ENCODE results near the gene TBXA2R.

The TBXA2R gene

GRCh38 chr19:3609779-3610719 is 3.4 kb upstream of the TBXA2R start:
- no peak overlapping the region for H4K91ac ChIP-seq (ENCODE audit: low read depth, low read length)
- peaks cover 38% of the 10 kb centered on the region in 2 experiments for H3K36me3 ChIP-seq (ENCODE audit: control insufficient read depth in 1 of 2, insufficient read depth in 2 of 2, low read length in 2 of 2)
- H3K23ac ChIP-seq (ENCODE audit: low read length) = no peak overlapping the region
- DNase-seq = no peak
- H3K4me1 ChIP-seq (ENCODE audit: control insufficient read depth in 1 of 2, insufficient read depth in 2 of 2, low read length in 2 of 2) = peaks cover 4 to 6% of the 10 kb centered on the region in 2 experiments
- H2BK120ac ChIP-seq (ENCODE audit: insufficient read depth, low read length, poor library complexity) = no peak overlapping the region
- H3K27me3 ChIP-seq (ENCODE audit: insufficient read depth, low read length) = no peaks in the 10 kb centered on the region
- H3K4me2 ChIP-seq (ENCODE audit: low read length) = no peak overlapping the region
- WGBS (ENCODE audit: extremely low coverage, insufficient coverage, insufficient read length) = no CpG with 5 or more reads among the region's 24 CpGs
- no peaks in the 10 kb centered on the region for H3K79me1 ChIP-seq (ENCODE audit: low read length)
- H4K8ac ChIP-seq (ENCODE audit: low read depth, low read length) = no peak overlapping the region
- no peak overlapping the region for H3K4me3 ChIP-seq (ENCODE audit: low read depth, low read length)
- H2AK5ac ChIP-seq (ENCODE audit: low read length) = no peak overlapping the region
- H2BK12ac ChIP-seq (ENCODE audit: low read length) = no peak overlapping the region
- no peak overlapping the region for H2BK5ac ChIP-seq (ENCODE audit: low read depth, low read length, poor library complexity)
- no peak overlapping the region for H3K18ac ChIP-seq (ENCODE audit: low read length)
- no peak overlapping the region for H2AFZ ChIP-seq (ENCODE audit: insufficient read depth, low read length, poor library complexity)
- no peak overlapping the region for H3K9ac ChIP-seq (ENCODE audit: low read length)
- no peak overlapping the region for H3K14ac ChIP-seq (ENCODE audit: low read length)
- no peak overlapping the region for H3K27ac ChIP-seq (ENCODE audit: low read depth, low read length)
- H3K79me2 ChIP-seq (ENCODE audit: control insufficient read depth, insufficient read depth, low read length, poor library complexity) = no peaks in the 10 kb centered on the region
- no peak overlapping the region for H3K4ac ChIP-seq (ENCODE audit: low read depth, low read length)
- H3K9me3 ChIP-seq (ENCODE audit: insufficient read depth, low read depth, low read length) = peaks cover 8% of the 10 kb centered on the region
- H4K12ac ChIP-seq (ENCODE audit: low read depth, low read length) = no peak overlapping the region

DNA sequence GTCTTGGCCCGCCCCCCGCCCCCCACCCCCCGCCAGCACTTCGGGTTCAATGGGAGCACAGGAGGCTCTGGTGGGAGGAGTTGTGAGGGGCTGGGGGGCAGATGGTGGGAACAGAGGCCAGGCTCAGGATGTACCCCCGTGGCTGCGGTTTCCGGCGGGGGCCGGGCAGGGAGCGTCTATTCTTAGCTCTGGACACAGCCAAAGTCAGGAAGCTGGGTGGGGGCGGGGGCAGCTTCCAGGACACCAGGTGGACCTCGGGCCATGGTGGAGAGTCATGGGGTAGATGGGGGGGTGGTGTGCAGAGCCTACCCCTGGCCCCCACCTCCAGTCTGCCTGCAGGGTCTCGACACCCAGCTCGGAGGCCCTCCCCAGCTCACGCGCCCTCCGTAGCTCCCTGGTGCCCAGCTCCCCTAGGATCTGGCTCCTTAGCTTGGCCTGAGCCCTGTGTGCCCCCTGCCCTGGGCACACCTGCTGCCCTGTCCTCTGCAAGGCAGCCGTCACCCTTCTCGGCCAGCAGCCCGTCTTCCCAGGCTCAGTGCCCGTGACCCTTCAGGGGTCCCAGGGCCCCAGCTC is 2.2 kb upstream of the TBXA2R start:
- H3K4me3 ChIP-seq (ENCODE audit: low read depth, low read length) = no peak overlapping the region
- H2BK5ac ChIP-seq (ENCODE audit: low read depth, low read length, poor library complexity) = no peak overlapping the region
- no peak overlapping the region for H2AFZ ChIP-seq (ENCODE audit: insufficient read depth, low read length, poor library complexity)
- no peak overlapping the region for H2BK12ac ChIP-seq (ENCODE audit: low read length)
- H3K4ac ChIP-seq (ENCODE audit: low read depth, low read length) = no peak overlapping the region
- no peak for DNase-seq
- peaks cover 35% of the 10 kb centered on the region in 2 experiments for H3K36me3 ChIP-seq (ENCODE audit: control insufficient read depth in 1 of 2, insufficient read depth in 2 of 2, low read length in 2 of 2)
- H4K91ac ChIP-seq (ENCODE audit: low read depth, low read length) = no peak overlapping the region
- H3K4me2 ChIP-seq (ENCODE audit: low read length) = no peak overlapping the region
- peaks cover 4 to 6% of the 10 kb centered on the region in 2 experiments for H3K4me1 ChIP-seq (ENCODE audit: control insufficient read depth in 1 of 2, insufficient read depth in 2 of 2, low read length in 2 of 2)
- no peak overlapping the region for H3K23ac ChIP-seq (ENCODE audit: low read length)
- H4K8ac ChIP-seq (ENCODE audit: low read depth, low read length) = no peak overlapping the region
- H3K9me3 ChIP-seq (ENCODE audit: insufficient read depth, low read depth, low read length) = peaks cover 8% of the 10 kb centered on the region
- no peak overlapping the region for H4K12ac ChIP-seq (ENCODE audit: low read depth, low read length)
- H3K27ac ChIP-seq (ENCODE audit: low read depth, low read length) = no peak overlapping the region
- no peaks in the 10 kb centered on the region for H3K79me2 ChIP-seq (ENCODE audit: control insufficient read depth, insufficient read depth, low read length, poor library complexity)
- no peak overlapping the region for H3K9ac ChIP-seq (ENCODE audit: low read length)
- no CpG with 5 or more reads among the region's 21 CpGs for WGBS (ENCODE audit: extremely low coverage, insufficient coverage, insufficient read length)
- no peak overlapping the region for H2AK5ac ChIP-seq (ENCODE audit: low read length)
- H2BK120ac ChIP-seq (ENCODE audit: insufficient read depth, low read length, poor library complexity) = no peak overlapping the region
- no peak overlapping the region for H3K18ac ChIP-seq (ENCODE audit: low read length)
- H3K14ac ChIP-seq (ENCODE audit: low read length) = no peak overlapping the region
- no peaks in the 10 kb centered on the region for H3K27me3 ChIP-seq (ENCODE audit: insufficient read depth, low read length)
- no peaks in the 10 kb centered on the region for H3K79me1 ChIP-seq (ENCODE audit: low read length)

DNA sequence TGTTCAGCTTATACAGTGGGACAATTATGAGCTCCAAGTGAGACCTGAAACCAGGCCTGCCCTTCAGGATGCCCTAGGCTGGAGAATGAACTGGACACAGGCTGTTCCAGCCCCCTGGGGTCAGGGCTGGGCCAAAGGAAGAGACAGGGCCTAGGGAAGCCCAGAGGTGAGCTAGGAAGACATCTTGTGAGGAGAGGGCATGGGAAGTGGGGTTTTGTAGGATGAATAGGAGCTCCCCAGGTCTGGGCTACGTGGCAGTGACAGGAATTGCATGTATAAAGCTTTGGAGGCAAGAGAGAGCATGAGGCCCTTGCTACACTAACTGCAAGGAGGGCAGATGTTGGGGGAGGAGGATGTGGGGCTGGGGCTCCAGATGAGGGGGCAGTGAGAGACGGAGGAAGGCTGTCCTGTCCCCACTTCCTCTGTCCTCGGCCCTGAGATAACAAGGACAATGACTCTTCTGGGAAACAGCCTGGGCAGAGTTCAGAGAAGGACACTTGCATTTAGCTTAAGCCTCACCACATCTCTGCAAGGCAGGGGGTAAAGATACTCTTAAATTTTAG is 1.5 kb upstream of the TBXA2R start:
- no peak overlapping the region for H3K14ac ChIP-seq (ENCODE audit: low read length)
- no peak overlapping the region for H4K8ac ChIP-seq (ENCODE audit: low read depth, low read length)
- H3K4me2 ChIP-seq (ENCODE audit: low read length) = no peak overlapping the region
- peaks cover 29 to 30% of the 10 kb centered on the region in 2 experiments for H3K36me3 ChIP-seq (ENCODE audit: control insufficient read depth in 1 of 2, insufficient read depth in 2 of 2, low read length in 2 of 2)
- H4K91ac ChIP-seq (ENCODE audit: low read depth, low read length) = no peak overlapping the region
- no peak overlapping the region for H3K27ac ChIP-seq (ENCODE audit: low read depth, low read length)
- H3K9me3 ChIP-seq (ENCODE audit: insufficient read depth, low read depth, low read length) = peaks cover 8% of the 10 kb centered on the region
- no peak overlapping the region for H2AK5ac ChIP-seq (ENCODE audit: low read length)
- H3K79me1 ChIP-seq (ENCODE audit: low read length) = peaks cover under 1% of the 10 kb centered on the region
- H2BK5ac ChIP-seq (ENCODE audit: low read depth, low read length, poor library complexity) = no peak overlapping the region
- H3K27me3 ChIP-seq (ENCODE audit: insufficient read depth, low read length) = no peaks in the 10 kb centered on the region
- no peak overlapping the region for H3K18ac ChIP-seq (ENCODE audit: low read length)
- no peak overlapping the region for H2AFZ ChIP-seq (ENCODE audit: insufficient read depth, low read length, poor library complexity)
- H3K23ac ChIP-seq (ENCODE audit: low read length) = no peak overlapping the region
- WGBS (ENCODE audit: extremely low coverage, insufficient coverage, insufficient read length) = no CpG with 5 or more reads among the region's 3 CpGs
- no peak for DNase-seq
- no peak overlapping the region for H2BK120ac ChIP-seq (ENCODE audit: insufficient read depth, low read length, poor library complexity)
- no peaks in the 10 kb centered on the region for H3K79me2 ChIP-seq (ENCODE audit: control insufficient read depth, insufficient read depth, low read length, poor library complexity)
- no peak overlapping the region for H4K12ac ChIP-seq (ENCODE audit: low read depth, low read length)
- peaks cover 10 to 11% of the 10 kb centered on the region in 2 experiments for H3K4me1 ChIP-seq (ENCODE audit: control insufficient read depth in 1 of 2, insufficient read depth in 2 of 2, low read length in 2 of 2)
- no peak overlapping the region for H3K4me3 ChIP-seq (ENCODE audit: low read depth, low read length)
- no peak overlapping the region for H2BK12ac ChIP-seq (ENCODE audit: low read length)
- no peak overlapping the region for H3K9ac ChIP-seq (ENCODE audit: low read length)
- H3K4ac ChIP-seq (ENCODE audit: low read depth, low read length) = no peak overlapping the region

GRCh38 chr19:3607303-3608078 is 816 bp upstream of the TBXA2R start:
- H2AK5ac ChIP-seq (ENCODE audit: low read length) = no peak overlapping the region
- H3K4me3 ChIP-seq (ENCODE audit: low read depth, low read length) = no peak overlapping the region
- no peaks in the 10 kb centered on the region for H3K79me2 ChIP-seq (ENCODE audit: control insufficient read depth, insufficient read depth, low read length, poor library complexity)
- peaks cover 13 to 14% of the 10 kb centered on the region in 2 experiments for H3K4me1 ChIP-seq (ENCODE audit: control insufficient read depth in 1 of 2, insufficient read depth in 2 of 2, low read length in 2 of 2)
- H3K27ac ChIP-seq (ENCODE audit: low read depth, low read length) = no peak overlapping the region
- peaks cover 23 to 24% of the 10 kb centered on the region in 2 experiments for H3K36me3 ChIP-seq (ENCODE audit: control insufficient read depth in 1 of 2, insufficient read depth in 2 of 2, low read length in 2 of 2)
- H3K14ac ChIP-seq (ENCODE audit: low read length) = no peak overlapping the region
- H2BK5ac ChIP-seq (ENCODE audit: low read depth, low read length, poor library complexity) = no peak overlapping the region
- H4K12ac ChIP-seq (ENCODE audit: low read depth, low read length) = no peak overlapping the region
- H2AFZ ChIP-seq (ENCODE audit: insufficient read depth, low read length, poor library complexity) = no peak overlapping the region
- no peak overlapping the region for H3K23ac ChIP-seq (ENCODE audit: low read length)
- no peak overlapping the region for H2BK120ac ChIP-seq (ENCODE audit: insufficient read depth, low read length, poor library complexity)
- H3K27me3 ChIP-seq (ENCODE audit: insufficient read depth, low read length) = no peaks in the 10 kb centered on the region
- H3K4ac ChIP-seq (ENCODE audit: low read depth, low read length) = no peak overlapping the region
- no peak overlapping the region for H2BK12ac ChIP-seq (ENCODE audit: low read length)
- no peak for DNase-seq
- no peak overlapping the region for H3K9ac ChIP-seq (ENCODE audit: low read length)
- H4K8ac ChIP-seq (ENCODE audit: low read depth, low read length) = no peak overlapping the region
- H3K4me2 ChIP-seq (ENCODE audit: low read length) = no peak overlapping the region
- WGBS (ENCODE audit: extremely low coverage, insufficient coverage, insufficient read length) = no CpG with 5 or more reads among the region's 22 CpGs
- H3K9me3 ChIP-seq (ENCODE audit: insufficient read depth, low read depth, low read length) = peaks cover 8% of the 10 kb centered on the region
- no peak overlapping the region for H4K91ac ChIP-seq (ENCODE audit: low read depth, low read length)
- peaks cover 2% of the 10 kb centered on the region for H3K79me1 ChIP-seq (ENCODE audit: low read length)
- H3K18ac ChIP-seq (ENCODE audit: low read length) = no peak overlapping the region
